Adrenal gland (tissue), 19 donors: ENCODE results near the gene HIC1. TPM values are rescaled to one million over a fixed set of nuclear protein-coding genes. Genes with fewer than 3 reads are reported as not detected.

ENCODE experiments used
- DNase-seq, 7 donors: peaks; one replicate each; pipeline ENCODE4 v3.0.0-alpha.2; 2019 to 2020
- H3K27ac ChIP-seq, 5 donors: fragments of 200-600 bp; sonication (generic) in 4 of 5; 1 replicate in 3 of 5; 2 replicates in 2 of 5; pipeline versions ENCODE4 v1.5.1 to v1.8.0; 2016 to 2020; ENCODE audit warnings: mild to moderate bottlenecking in 1 of 5
- H3K27me3 ChIP-seq: fragments of 200-600 bp; 2 replicates; pipeline ENCODE4 v1.8.0; 2021
- H3K36me3 ChIP-seq, 2 donors: fragments of 200-600 bp; replicated peaks in 1 of 2; 1 replicate in 1 of 2; 2 replicates in 1 of 2; pipeline versions ENCODE4 v1.5.1 to v1.8.0; 2018 to 2022
- H3K4me1 ChIP-seq, 2 donors: fragments of 200-600 bp; replicated peaks in 1 of 2; 1 replicate in 1 of 2; 2 replicates in 1 of 2; pipeline versions ENCODE4 v1.5.1 to v1.8.0; 2018 to 2021
- H3K4me3 ChIP-seq, 4 donors: fragments of 200-600 bp; sonication (generic) in 3 of 4; one replicate each; pipeline ENCODE4 v1.5.1; 2016 to 2018
- H3K9me3 ChIP-seq, 3 donors: fragments of 200-600 bp; sonication (generic) in 1 of 3; replicated peaks in 1 of 3; 1 replicate in 2 of 3; 2 replicates in 1 of 3; pipeline versions ENCODE4 v1.5.1 to v1.8.0; 2016 to 2021
- POLR2A ChIP-seq, 2 donors: fragments of 450-650 bp; IDR thresholded peaks; one replicate each; pipeline ENCODE4 v1.6.1; 2017; ENCODE audit warnings: antibody characterized with exemption in 2 of 2, mild to moderate bottlenecking in 2 of 2, moderate library complexity in 1 of 2
- WGBS, 4 donors: extraction: QIAGEN DNeasy Blood & Tissue Kit in 2 of 4; methylation state at CpG; one replicate each; pipeline versions ENCODE4 v1.1.5 to v1.1.7; 2013 to 2017; 5-methylcytosine and 5-hydroxymethylcytosine counted together
- intact Hi-C, 2 donors: fragments of 100-400 bp; cut with DNase I; formaldehyde crosslinking; loops; one replicate each; pipeline versions ENCODE4 v1.14.1 to v1.15.0; 2022 to 2023
- long read RNA-seq, 10 donors: library from polyadenylated mRNA in 3 of 10; unstranded in 2 of 10; stranded (forward) in 1 of 10; transcript quantifications; one replicate each; pipeline ENCODE4 v2.0.0 and lab custom pipeline, GENCODE V29; 2021 to 2026
- polyA plus RNA-seq, 3 donors: library from polyadenylated mRNA; stranded (reverse); fragments of 200-250 nt in 2 of 3; fragments of 350-450 nt in 1 of 3; fragmentation: Illumina TruSeq in 1 of 3; extraction: RNeasy Lipid Tissue Mini Kit (QIAGEN cat#74804) in 1 of 3; gene quantifications; one replicate each; pipeline ENCODE4 v1.2.3, GENCODE V29; 2013 to 2014
- total RNA-seq, 9 donors: library from RNA; depleted of rRNA in 4 of 9; stranded (reverse); fragments of >200 nt in 4 of 9; fragments of 120-200 nt in 1 of 9; fragmentation: NEBNext Ultra II Directional in 1 of 9; extraction: Animal tissue kit (Norgen Biotek cat#: 25700) in 1 of 9; gene quantifications; one replicate each; pipeline versions ENCODE4 v1.1.0 to v1.2.4, GENCODE V29; 2013 to 2023
- TF ChIP-seq, protein P1 (sequence below), 6 experiments: fragments of 450-650 bp in 4 of 6; fragments of 200-600 bp in 2 of 6; sonication (generic) in 1 of 6; IDR thresholded peaks; 1 replicate in 5 of 6; 2 replicates in 1 of 6; pipeline versions ENCODE4 v1.5.1 to v1.8.0; 2016 to 2021; ENCODE audit warnings: antibody characterized with exemption in 6 of 6, mild to moderate bottlenecking in 2 of 6, moderate library complexity in 1 of 6
- donor health status: healthy with polysubstance abuse.
- donor health status: Bipolar disorder and iron deficiency.
- donor health status: DM: yes; HTN: yes; CAD: no.
- donor health status: DM: no; HTN: no; CAD: no.
- donor health status: DM: no; HTN: no; CAD: no.
- donor health status: DM: yes; HTN: yes; CAD: no.

Gene HIC1, protein sequence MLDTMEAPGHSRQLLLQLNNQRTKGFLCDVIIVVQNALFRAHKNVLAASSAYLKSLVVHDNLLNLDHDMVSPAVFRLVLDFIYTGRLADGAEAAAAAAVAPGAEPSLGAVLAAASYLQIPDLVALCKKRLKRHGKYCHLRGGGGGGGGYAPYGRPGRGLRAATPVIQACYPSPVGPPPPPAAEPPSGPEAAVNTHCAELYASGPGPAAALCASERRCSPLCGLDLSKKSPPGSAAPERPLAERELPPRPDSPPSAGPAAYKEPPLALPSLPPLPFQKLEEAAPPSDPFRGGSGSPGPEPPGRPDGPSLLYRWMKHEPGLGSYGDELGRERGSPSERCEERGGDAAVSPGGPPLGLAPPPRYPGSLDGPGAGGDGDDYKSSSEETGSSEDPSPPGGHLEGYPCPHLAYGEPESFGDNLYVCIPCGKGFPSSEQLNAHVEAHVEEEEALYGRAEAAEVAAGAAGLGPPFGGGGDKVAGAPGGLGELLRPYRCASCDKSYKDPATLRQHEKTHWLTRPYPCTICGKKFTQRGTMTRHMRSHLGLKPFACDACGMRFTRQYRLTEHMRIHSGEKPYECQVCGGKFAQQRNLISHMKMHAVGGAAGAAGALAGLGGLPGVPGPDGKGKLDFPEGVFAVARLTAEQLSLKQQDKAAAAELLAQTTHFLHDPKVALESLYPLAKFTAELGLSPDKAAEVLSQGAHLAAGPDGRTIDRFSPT
- total RNA-seq (10 to 100 TPM in 7 of 9 donors, 1 to 10 TPM in 2; 4.3 to 61.8 (median 30.6) TPM), polyA plus RNA-seq (10 to 100 TPM in 1 of 3 donors, 1 to 10 TPM in 1, under 1 TPM in 1; 0.92 to 16.7 (median 7.7) TPM)
- long read RNA-seq, donor 1, result 0 reads
- long read RNA-seq, donor 2, partial matches to known transcripts, result 0 of 1 reads
- long read RNA-seq, donor 2, other reads (novel, unspliced or antisense), result 0 of 1 reads
- long read RNA-seq, donor 3, partial matches to known transcripts, result 0 of 2 reads
- long read RNA-seq, donor 3, other reads (novel, unspliced or antisense), result 0 of 2 reads
- long read RNA-seq, donor 4, partial matches to known transcripts, result 0 of 3 reads
- long read RNA-seq, donor 4, other reads (novel, unspliced or antisense), result 3 of 3 reads
- long read RNA-seq, donor 5, transcript HIC1-206 (1 exons, 725 nt), result minor isoform, 12 of 104 reads
- long read RNA-seq, donor 5, transcript HIC1-205 (2 exons, 1,134 nt), result major isoform, 77 of 104 reads
- long read RNA-seq, donor 5, partial matches to known transcripts, result 1 of 104 reads
- long read RNA-seq, donor 5, other reads (novel, unspliced or antisense), result 11 of 104 reads
- long read RNA-seq, donor 6, result 0 reads
- long read RNA-seq, donor 7, transcript HIC1-205 (2 exons, 1,134 nt), result major isoform, 5 of 5 reads
- long read RNA-seq, donor 7, partial matches to known transcripts, result 0 of 5 reads
- long read RNA-seq, donor 7, other reads (novel, unspliced or antisense), result 0 of 5 reads
- long read RNA-seq, donor 8, transcript HIC1-205 (2 exons, 1,134 nt), result major isoform, 5 of 6 reads
- long read RNA-seq, donor 8, partial matches to known transcripts, result 0 of 6 reads
- long read RNA-seq, donor 8, other reads (novel, unspliced or antisense), result 0 of 6 reads
- long read RNA-seq, donor 9, result 0 reads
- long read RNA-seq, donor 10, partial matches to known transcripts, result 0 of 3 reads
- long read RNA-seq, donor 10, other reads (novel, unspliced or antisense), result 0 of 3 reads

- Histone ChIP-seq H3K27me3 (no peaks in the 10 kb centered on the region), H3K4me3 (peak within 1 kb of the TSS in 3 of 4 donors; percentile 30 to 72 (median 40))
- intact Hi-C loops, result loop anchor here (2.0 to 10.0 kb wide), 5 partner anchors 120 to 230 kb away; no protein-coding TSS in a partner anchor
These were observed at the start of gene HIC1 for GRCh38 chr17:2054512-2055291. TSS of gene HIC1 (plus strand) at chr17:2055103. CDS start at chr17:2056691, 1,588 bp downstream.

DNA sequence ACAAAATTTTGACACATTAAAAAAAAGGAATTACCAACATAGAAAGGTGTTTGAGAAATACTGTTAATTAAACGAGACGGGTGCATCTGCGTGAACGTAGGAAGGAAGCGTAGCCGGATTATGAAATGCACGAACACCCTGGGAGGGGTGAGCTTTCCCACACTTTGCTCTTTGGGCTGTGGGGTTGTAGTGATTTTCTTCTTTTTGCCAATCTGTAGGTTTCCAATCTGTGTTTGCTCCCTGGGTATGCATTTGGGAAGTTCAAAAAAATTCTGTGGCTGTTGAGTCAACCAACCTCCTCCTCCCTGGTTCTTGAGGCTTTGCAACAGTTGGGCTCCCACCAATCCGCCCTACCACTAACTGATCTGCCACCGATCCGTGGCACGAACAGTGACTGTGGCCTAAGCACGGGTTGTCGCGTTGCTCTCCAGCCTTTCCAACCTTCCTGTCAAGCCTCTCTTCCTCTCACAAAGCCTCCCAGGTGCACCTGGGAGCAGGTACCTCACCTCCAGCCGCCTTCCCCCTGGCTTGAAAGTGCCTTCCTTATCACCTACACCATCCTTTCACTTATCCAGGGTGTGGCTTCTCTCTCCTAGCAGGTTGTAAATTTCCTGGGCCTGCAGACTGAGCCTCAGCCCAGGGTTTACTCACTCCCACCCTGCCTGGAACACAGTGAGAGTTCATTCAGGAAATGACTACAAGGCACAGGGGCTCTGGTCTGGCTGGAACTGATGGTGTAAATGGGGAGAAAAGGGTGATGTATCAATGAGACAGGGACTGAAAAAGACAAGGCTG is 46.4 kb upstream of the HIC1 start:
- Histone ChIP-seq H3K27me3 (no peaks in the 10 kb centered on the region), H3K36me3 (no peaks in the 10 kb centered on the region), H3K27ac (no peak overlapping the region), H3K4me3 (no peak overlapping the region), H3K4me1 (peaks cover 21 to 26% of the 10 kb centered on the region in 2 donors), H3K9me3 (no peaks in the 10 kb centered on the region)
- intact Hi-C loops, result no loop called here
- no peak for DNase-seq
- 87 to 91% (median 88%) methylated on average over 15 of the region's 15 CpGs for whole genome bisulfite sequencing, 4 donors
- TF ChIP-seq, protein P1, sequence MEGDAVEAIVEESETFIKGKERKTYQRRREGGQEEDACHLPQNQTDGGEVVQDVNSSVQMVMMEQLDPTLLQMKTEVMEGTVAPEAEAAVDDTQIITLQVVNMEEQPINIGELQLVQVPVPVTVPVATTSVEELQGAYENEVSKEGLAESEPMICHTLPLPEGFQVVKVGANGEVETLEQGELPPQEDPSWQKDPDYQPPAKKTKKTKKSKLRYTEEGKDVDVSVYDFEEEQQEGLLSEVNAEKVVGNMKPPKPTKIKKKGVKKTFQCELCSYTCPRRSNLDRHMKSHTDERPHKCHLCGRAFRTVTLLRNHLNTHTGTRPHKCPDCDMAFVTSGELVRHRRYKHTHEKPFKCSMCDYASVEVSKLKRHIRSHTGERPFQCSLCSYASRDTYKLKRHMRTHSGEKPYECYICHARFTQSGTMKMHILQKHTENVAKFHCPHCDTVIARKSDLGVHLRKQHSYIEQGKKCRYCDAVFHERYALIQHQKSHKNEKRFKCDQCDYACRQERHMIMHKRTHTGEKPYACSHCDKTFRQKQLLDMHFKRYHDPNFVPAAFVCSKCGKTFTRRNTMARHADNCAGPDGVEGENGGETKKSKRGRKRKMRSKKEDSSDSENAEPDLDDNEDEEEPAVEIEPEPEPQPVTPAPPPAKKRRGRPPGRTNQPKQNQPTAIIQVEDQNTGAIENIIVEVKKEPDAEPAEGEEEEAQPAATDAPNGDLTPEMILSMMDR (IDR thresholded peaks at IDR 0.05), result no peak
- TF ChIP-seq POLR2A (IDR thresholded peaks at IDR 0.05), result no peak

More at GRCh38 chr17:2054512-2055291, at the start of gene HIC1:
- DNase-seq, result peak; percentile 69 to 88 (median 79)
- peak; percentile 61 to 73 for TF ChIP-seq POLR2A (IDR thresholded peaks at IDR 0.05)
- TF ChIP-seq, protein P1 (IDR thresholded peaks at IDR 0.05), result peak; percentile 49 to 98 (median 83)
- 0 to 5% (median 1%) methylated on average over 16 to 72 of the region's 72 CpGs for WGBS, 4 donors
- H3K9me3 ChIP-seq, result no peaks in the 10 kb centered on the region
- H3K4me1 ChIP-seq, result peaks cover 16 to 30% of the 10 kb centered on the region in 2 donors
- no peaks in the 10 kb centered on the region for H3K36me3 ChIP-seq
- H3K27ac ChIP-seq, result peak within 1 kb of the TSS in 4 of 5 donors; percentile 61 to 88 (median 76)

- no peak overlapping the region for H3K4me3 ChIP-seq
- H3K27ac ChIP-seq, result no peak overlapping the region
- peaks cover 15 to 27% of the 10 kb centered on the region in 2 donors for H3K4me1 ChIP-seq
- no peaks in the 10 kb centered on the region for H3K9me3 ChIP-seq
- 97 to 98% (median 98%) methylated on average over 5 to 10 of the region's 10 CpGs for WGBS, 4 donors
- TF ChIP-seq POLR2A (IDR thresholded peaks at IDR 0.05), result no peak
- no peaks in the 10 kb centered on the region for H3K27me3 ChIP-seq
- no peak for DNase-seq
- H3K36me3 ChIP-seq, result no peaks in the 10 kb centered on the region
- intact Hi-C loops, result no loop called here
These were observed 45.2 kb upstream of the HIC1 start for GRCh38 chr17:2009737-2010136.
